HepG2 (cell line): ENCODE data around the gene CDK11B. TPM values are rescaled to one million over a fixed set of nuclear protein-coding genes. Genes with fewer than 3 reads are reported as not detected.
A peak's percentile ranks its signal among the peaks of the same experiment; 100 is the strongest.
"Not testable (repeated sequence)": the region's sequence is repeated elsewhere in the genome, so short reads cannot be mapped to it uniquely, and the experiment has no call there.

Experiments used
- ATAC-seq: fragments of 200-7000 bp; cut with Tn5 transposase; 3 replicates; pipeline ENCODE4 v1.9.1; 2020; ENCODE audit warnings: mild to moderate bottlenecking, moderate library complexity
- BruUV-seq: library from RNA; stranded (reverse); fragments of 400-500 nt; replicated peaks from 2 replicates; lab custom pipeline; 2021; lab: Mats Ljungman, UMichigan
- CTCF ChIA-PET: fragments of 300-600 bp; formaldehyde crosslinking; extraction: SDS; loops from one replicate; lab custom pipeline; 2021; ENCODE audit warnings: low total read pairs, inconsistent platforms, low intra/inter-chr PET ratio; lab: Yijun Ruan, JAX
- POLR2A ChIA-PET: fragments of 350-600 bp; sonication (Branson Sonifier 250); formaldehyde crosslinking; loops from one replicate; lab custom pipeline; 2020; ENCODE audit warnings: antibody characterized with exemption, inconsistent platforms; lab: Yijun Ruan, JAX
- DNase-seq: peaks from one replicate; pipeline ENCODE4 v3.0.0-alpha.2; 2015; ENCODE audit warnings: low spot score
- FAIRE-seq: peaks from 3 replicates; lab custom pipeline; 2011; peaks lifted over from hg19 to GRCh38; lab: Jason Lieb, UNC
- H2AFZ ChIP-seq: one replicate; pipeline ENCODE4 v1.6.1; 2011; ENCODE audit warnings: low read length, inconsistent platforms
- H3K27ac ChIP-seq: fragments of 300-600 bp; 3 replicates; pipeline ENCODE4 v1.8.0; 2011; ENCODE audit warnings: mixed run types, mild to moderate bottlenecking, mixed read lengths, low read length, inconsistent platforms; ENCODE audit not compliant: insufficient read depth; ENCODE audit errors: extremely low read length
- H3K27me3 ChIP-seq, 2 experiments: fragments of 200-600 bp in 1 of 2; 2 replicates in 1 of 2; 3 replicates in 1 of 2; pipeline versions ENCODE4 v1.6.0 to v1.8.0; 2011; ENCODE audit warnings: low read length in 2 of 2, mild to moderate bottlenecking in 2 of 2, moderate library complexity in 2 of 2, inconsistent platforms in 1 of 2; ENCODE audit not compliant: insufficient read depth in 2 of 2, control insufficient read depth in 1 of 2
- H3K36me3 ChIP-seq, 2 experiments: fragments of 200-600 bp in 1 of 2; replicated peaks in 1 of 2; 2 replicates in 1 of 2; 3 replicates in 1 of 2; pipeline versions ENCODE4 v1.5.1 to v1.8.0; 2011; ENCODE audit warnings: low read length in 2 of 2, inconsistent platforms in 1 of 2; ENCODE audit not compliant: insufficient read depth in 2 of 2, control insufficient read depth in 1 of 2
- H3K4me1 ChIP-seq: 2 replicates; pipeline ENCODE4 v1.5.1; 2012; ENCODE audit warnings: low read length, inconsistent platforms; ENCODE audit not compliant: insufficient read depth
- H3K4me2 ChIP-seq: 2 replicates; pipeline ENCODE4 v1.6.0; 2011; ENCODE audit warnings: low read depth, low read length, inconsistent platforms
- H3K4me3 ChIP-seq, 3 experiments: fragments of 200-600 bp in 1 of 3; sonication (generic), shearing (Covaris generic) in 1 of 3; replicated peaks in 1 of 3; 2 replicates each; pipeline ENCODE4 v1.5.1; 2011 to 2016; ENCODE audit warnings: low read length in 3 of 3, inconsistent platforms in 2 of 3, low read depth in 2 of 3, mild to moderate bottlenecking in 2 of 3, control low read depth in 1 of 3, mixed read lengths in 1 of 3; ENCODE audit not compliant: insufficient read depth in 1 of 3
- H3K79me2 ChIP-seq: one replicate; pipeline ENCODE4 v1.6.1; 2011; ENCODE audit warnings: low read length, inconsistent platforms; ENCODE audit not compliant: insufficient read depth
- H3K9ac ChIP-seq: 2 replicates; pipeline ENCODE4 v1.6.0; 2011; ENCODE audit warnings: mild to moderate bottlenecking, low read depth, low read length, inconsistent platforms; ENCODE audit not compliant: insufficient read depth
- H3K9me3 ChIP-seq: 2 replicates; pipeline ENCODE4 v1.5.1; 2012; ENCODE audit warnings: mild to moderate bottlenecking, low read length
- H4K20me1 ChIP-seq: 2 replicates; pipeline ENCODE4 v1.6.0; 2011; ENCODE audit warnings: inconsistent platforms, mild to moderate bottlenecking, low read length, moderate library complexity; ENCODE audit not compliant: insufficient read depth
- WGBS: methylation state at CpG from one replicate; pipeline ENCODE4 v1.1.6; 2017; ENCODE audit warnings: low lambda C conversion rate; 5-methylcytosine and 5-hydroxymethylcytosine counted together
- in situ Hi-C: cut with HindIII; loops from 2 replicates; pipeline ENCODE4 v1.10.0; 2017; ENCODE audit warnings: low pct_unique_long_range_greater_than_20kb; ENCODE audit not compliant: extremely low pct_ligation_motif_present
- intact Hi-C: fragments of 100-400 bp; cut with micrococcal nuclease; formaldehyde crosslinking; loops from one replicate; pipeline ENCODE4 v1.10.0; 2022; ENCODE audit not compliant: unreplicated experiment
- polyA plus RNA-seq, 8 experiments: library from polyadenylated mRNA; depleted of rRNA in 3 of 8; stranded (reverse) in 7 of 8; unstranded in 1 of 8; fragments of >200 nt; fragmentation: Illumina TruSeq in 4 of 8; extraction: Trizol in 4 of 8; gene quantifications; 2 replicates each; pipeline versions ENCODE4 v1.2.1 to v1.2.3, GENCODE V29; 2011 to 2016; ENCODE audit warnings: low read depth in 4 of 8, missing spikeins in 1 of 8, mixed read lengths in 1 of 8; ENCODE audit not compliant: insufficient read depth in 1 of 8
- total RNA-seq, 5 experiments: library from RNA; depleted of rRNA; stranded (reverse); fragments of >200 nt; fragmentation: Illumina TruSeq; extraction: Trizol; gene quantifications; 2 replicates each; pipeline ENCODE4 v1.2.3, GENCODE V29; 2016; ENCODE audit warnings: low read depth in 1 of 5

The CDK11B gene
- total and polyA plus RNA-seq, 2 of the 13 experiments (the other 11 are each of a cell fraction or from before 2014, with no cell fraction given), result 3.6 to 15.1 TPM

DNA sequence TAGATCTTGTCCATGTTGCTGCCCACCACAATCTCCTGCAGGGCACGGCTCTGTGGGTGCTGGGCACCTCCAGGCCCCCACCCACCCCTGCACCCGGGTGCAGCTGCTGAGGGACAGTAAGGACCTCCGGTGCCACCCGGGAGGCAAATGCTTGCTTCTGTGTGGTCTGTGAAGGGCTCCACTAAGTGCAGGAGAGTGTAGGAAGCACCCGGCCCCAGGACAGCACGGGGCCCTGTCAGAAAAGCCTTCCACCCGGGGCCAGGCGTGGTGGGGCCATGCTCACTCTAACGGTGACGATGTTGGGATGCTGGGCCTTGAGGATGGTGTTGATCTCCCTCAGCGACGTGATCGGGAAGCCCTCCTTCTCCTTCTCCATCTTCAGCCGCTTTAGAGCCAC, 21.3 kb downstream of the CDK11B start:
- DNase-seq, FAIRE-seq: not testable (repeated sequence)
- WGBS, result 98% methylated on average over 6 of the region's 14 CpGs

DNA sequence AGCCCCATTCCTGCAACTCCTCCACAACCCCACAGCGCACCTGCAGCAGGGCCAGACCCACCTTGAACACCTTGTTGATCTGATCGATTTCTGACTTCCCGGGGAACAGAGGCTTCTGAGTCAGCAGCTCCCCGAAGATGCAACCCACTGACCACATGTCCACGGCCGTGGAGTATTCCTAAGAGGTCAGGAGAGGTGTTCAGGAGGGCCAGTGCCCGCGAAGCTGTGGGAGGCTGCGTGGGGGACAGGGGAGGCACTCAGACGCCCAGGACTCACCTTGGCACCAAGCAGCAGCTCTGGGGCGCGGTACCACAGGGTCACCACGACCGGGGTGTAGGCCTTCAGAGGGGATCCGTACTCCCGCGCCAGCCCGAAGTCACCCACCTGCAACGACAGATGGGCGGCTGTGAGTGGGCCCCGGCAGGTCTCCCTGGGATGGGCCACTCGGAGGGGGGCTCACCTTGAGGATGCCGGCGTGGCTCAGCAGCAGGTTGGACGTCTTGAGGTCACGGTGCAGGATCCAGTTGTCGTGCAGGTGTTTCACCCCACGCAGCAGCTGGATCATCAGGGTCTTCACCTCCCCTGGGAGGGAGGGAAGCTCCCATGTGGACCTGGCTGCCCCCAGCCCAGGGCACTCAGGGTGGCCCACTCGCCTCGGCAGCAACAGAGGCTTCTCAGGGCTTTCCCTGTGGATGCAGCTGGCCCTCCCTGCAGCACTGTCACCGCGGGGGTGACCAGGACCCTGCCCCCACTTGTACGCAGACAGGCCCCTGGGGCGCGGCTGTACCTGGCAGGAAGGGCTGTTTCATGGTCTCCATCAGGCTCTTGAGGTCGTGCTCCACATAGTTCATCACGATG, 22.0 kb downstream of the CDK11B start:
- H3K36me3 ChIP-seq, H3K9me3 ChIP-seq, DNase-seq, H4K20me1 ChIP-seq, FAIRE-seq, H3K4me1 ChIP-seq, H3K79me2 ChIP-seq, H2AFZ ChIP-seq, H3K4me3 ChIP-seq, ATAC-seq, in situ Hi-C loops, H3K4me2 ChIP-seq, BruUV-seq, CTCF ChIA-PET, H3K27ac ChIP-seq, intact Hi-C loops, H3K27me3 ChIP-seq, H3K9ac ChIP-seq, POLR2A ChIA-PET: not testable (repeated sequence)
- WGBS, result 94% methylated on average over 21 of the region's 37 CpGs

More for the DNA sequence above, 21.3 kb downstream of the CDK11B start:
- POLR2A ChIA-PET, H3K4me1 ChIP-seq, H3K4me3 ChIP-seq, BruUV-seq, intact Hi-C loops, CTCF ChIA-PET, H2AFZ ChIP-seq, H3K27me3 ChIP-seq, H3K36me3 ChIP-seq, in situ Hi-C loops, H3K27ac ChIP-seq, ATAC-seq, H3K9ac ChIP-seq, H3K4me2 ChIP-seq, H3K79me2 ChIP-seq, H4K20me1 ChIP-seq, H3K9me3 ChIP-seq: not testable (repeated sequence)

- H4K20me1 ChIP-seq, H3K27me3 ChIP-seq, BruUV-seq, H3K9ac ChIP-seq, H3K36me3 ChIP-seq, H2AFZ ChIP-seq, H3K79me2 ChIP-seq, H3K4me1 ChIP-seq, H3K4me2 ChIP-seq, FAIRE-seq, H3K4me3 ChIP-seq, CTCF ChIA-PET, intact Hi-C loops, in situ Hi-C loops, POLR2A ChIA-PET, H3K9me3 ChIP-seq, DNase-seq, H3K27ac ChIP-seq: not testable (repeated sequence)
- ATAC-seq, result peak; percentile 4; the same call in 1 of the 3 replicates
- WGBS, result 98% methylated on average over 9 of the region's 13 CpGs
These were observed 24.2 kb downstream of the CDK11B start for GRCh38 chr1:1634613-1635012.

- FAIRE-seq, H3K9me3 ChIP-seq, H3K9ac ChIP-seq, H3K4me3 ChIP-seq, BruUV-seq, intact Hi-C loops, H2AFZ ChIP-seq, H4K20me1 ChIP-seq, POLR2A ChIA-PET, H3K27me3 ChIP-seq, ATAC-seq, H3K4me2 ChIP-seq, H3K4me1 ChIP-seq, in situ Hi-C loops, H3K27ac ChIP-seq, H3K36me3 ChIP-seq, H3K79me2 ChIP-seq, DNase-seq, CTCF ChIA-PET: not testable (repeated sequence)
- no CpG with 5 or more reads among the region's 35 CpGs for WGBS
These were observed 25.4 kb downstream of the CDK11B start for GRCh38 chr1:1633409-1633808.
